Choroid plexus epithelial cell (primary cell): ENCODE measurements around the gene CHRNG.
A peak's percentile ranks its signal among the peaks of the same experiment; 100 is the strongest.

ENCODE experiments used
- DNase-seq: peaks from one replicate; pipeline ENCODE4 v3.0.0-alpha.2; 2010; ENCODE audit warnings: low read depth
- H3K4me3 ChIP-seq: 2 replicates; pipeline ENCODE4 v1.5.1; 2011; ENCODE audit warnings: low read depth, mild to moderate bottlenecking, control low read depth, low read length, moderate library complexity
- CTCF ChIP-seq: conservative IDR thresholded peaks from 2 replicates; pipeline ENCODE4 v1.5.1; 2011; ENCODE audit warnings: low read depth, mild to moderate bottlenecking, control low read depth, inconsistent platforms, low read length, moderate library complexity

CHRNG gene

GRCh38 chr2:232588680-232589585, 49.4 kb downstream of the CHRNG start:
- no peak overlapping the region for H3K4me3 ChIP-seq
- peak; percentile 60 for DNase-seq
- no peak for TF ChIP-seq CTCF

GRCh38 chr2:232592772-232593395, 53.4 kb downstream of the CHRNG start:
- peak; percentile 82 for DNase-seq
- no peak overlapping the region for H3K4me3 ChIP-seq
- TF ChIP-seq CTCF: peak; percentile 17

GRCh38 chr2:232593982-232594381, 54.5 kb downstream of the CHRNG start:
- DNase-seq: no peak
- no peak for TF ChIP-seq CTCF

More at GRCh38 chr2:232593982-232594381, 54.5 kb downstream of the CHRNG start:
- no peak overlapping the region for H3K4me3 ChIP-seq
